Endothelial cell of umbilical vein (primary cell): ENCODE data around the gene RNF40. TPM values are rescaled to one million over a fixed set of nuclear protein-coding genes. Genes with fewer than 3 reads are reported as not detected.

Experiments
- BruUV-seq: library from RNA; stranded (reverse); fragments of 400-500 nt; replicated peaks from 2 replicates; lab custom pipeline; 2021; lab: Mats Ljungman, UMichigan
- CTCF ChIA-PET: fragments of 300-600, 350-600 bp; sonication (Branson Sonifier 250); formaldehyde crosslinking; loops from one replicate; lab custom pipeline; 2021; ENCODE audit warnings: antibody characterized with exemption, inconsistent platforms; lab: Charles Lee
- POLR2A ChIA-PET: fragments of 300-600, 350-600 bp; sonication (Branson Sonifier 250); formaldehyde crosslinking; loops from one replicate; lab custom pipeline; 2021; ENCODE audit warnings: antibody characterized with exemption, inconsistent platforms; lab: Charles Lee
- DNase-seq: peaks from one replicate; pipeline ENCODE4 v3.0.0-alpha.2; 2011; ENCODE audit warnings: low read depth, low spot score
- FAIRE-seq: peaks from 2 replicates; lab custom pipeline; 2011; peaks lifted over from hg19 to GRCh38; lab: Jason Lieb, UNC
- H2AFZ ChIP-seq: 2 replicates; pipeline ENCODE4 v1.6.0; 2012; ENCODE audit warnings: low read depth, low read length, control low read depth, inconsistent platforms
- H3K27ac ChIP-seq: 2 replicates; pipeline ENCODE4 v1.5.1; 2011; ENCODE audit warnings: low read depth, mild to moderate bottlenecking, control low read depth, low read length, moderate library complexity; ENCODE audit not compliant: insufficient read depth
- H3K27me3 ChIP-seq, 2 experiments: 2 replicates each; pipeline versions ENCODE4 v1.6.0 to v1.6.1; 2011; ENCODE audit warnings: low read length in 2 of 2, mixed read lengths in 1 of 2; ENCODE audit not compliant: control insufficient read depth in 2 of 2, insufficient read depth in 2 of 2
- H3K36me3 ChIP-seq, 2 experiments: 2 replicates in 1 of 2; 3 replicates in 1 of 2; pipeline ENCODE4 v1.5.1; 2011; ENCODE audit warnings: low read length in 2 of 2, mild to moderate bottlenecking in 1 of 2, moderate library complexity in 1 of 2; ENCODE audit not compliant: control insufficient read depth in 2 of 2, insufficient read depth in 2 of 2; ENCODE audit errors: extremely low read depth in 1 of 2
- H3K4me1 ChIP-seq: 3 replicates; pipeline ENCODE4 v1.5.1; 2011; ENCODE audit warnings: mild to moderate bottlenecking, low read length; ENCODE audit not compliant: control insufficient read depth, insufficient read depth; ENCODE audit errors: extremely low read depth
- H3K4me2 ChIP-seq: 2 replicates; pipeline ENCODE4 v1.6.1; 2011; ENCODE audit warnings: low read length, control low read depth, mixed read lengths; ENCODE audit not compliant: insufficient read depth
- H3K4me3 ChIP-seq, 3 experiments: fragments of 200-600 bp in 1 of 3; sonication (generic), shearing (Covaris generic) in 1 of 3; replicated peaks in 1 of 3; 2 replicates each; pipeline ENCODE4 v1.5.1; 2011 to 2016; ENCODE audit warnings: control low read depth in 3 of 3, low read length in 3 of 3, mild to moderate bottlenecking in 2 of 3, inconsistent platforms in 1 of 3, low read depth in 1 of 3, moderate library complexity in 1 of 3; ENCODE audit not compliant: insufficient read depth in 1 of 3
- H3K79me2 ChIP-seq: 2 replicates; pipeline ENCODE4 v1.6.0; 2012; ENCODE audit warnings: low read length, inconsistent platforms; ENCODE audit not compliant: control insufficient read depth, insufficient read depth
- H3K9ac ChIP-seq: replicated peaks from 2 replicates; pipeline ENCODE3; 2011; ENCODE audit warnings: low read length, control low read depth; ENCODE audit not compliant: insufficient read depth; ENCODE audit errors: extremely low read depth
- H3K9me1 ChIP-seq: replicated peaks from 3 replicates; pipeline ENCODE4 v1.6.0; 2011; ENCODE audit warnings: mild to moderate bottlenecking, low read length; ENCODE audit not compliant: control insufficient read depth, insufficient read depth; ENCODE audit errors: extremely low read depth
- H3K9me3 ChIP-seq: replicated peaks from 2 replicates; pipeline ENCODE4 v1.5.1; 2012; ENCODE audit warnings: low read length, inconsistent platforms; ENCODE audit not compliant: control insufficient read depth, insufficient read depth
- H4K20me1 ChIP-seq: replicated peaks from 2 replicates; pipeline ENCODE3; 2011; ENCODE audit warnings: mild to moderate bottlenecking, low read length; ENCODE audit not compliant: control insufficient read depth, insufficient read depth; ENCODE audit errors: extremely low read depth
- EZH2 ChIP-seq: IDR thresholded peaks from 2 replicates; pipeline ENCODE4 v1.6.1; 2012; ENCODE audit warnings: borderline replicate concordance, low read depth, mild to moderate bottlenecking, moderate library complexity, low read length, inconsistent platforms; ENCODE audit not compliant: severe bottlenecking
- FOS ChIP-seq: IDR thresholded peaks from 2 replicates; pipeline ENCODE4 v1.6.1; 2011; ENCODE audit warnings: mild to moderate bottlenecking, low read length, moderate library complexity, borderline replicate concordance; ENCODE audit not compliant: insufficient read depth
- GATA2 ChIP-seq: IDR thresholded peaks from 2 replicates; pipeline ENCODE4 v1.7.0; 2011; ENCODE audit warnings: low read depth, mild to moderate bottlenecking, moderate library complexity, mixed read lengths, low read length; ENCODE audit not compliant: insufficient read length, insufficient read depth
- JUN ChIP-seq: IDR thresholded peaks from 2 replicates; pipeline ENCODE4 v1.6.1; 2011; ENCODE audit warnings: borderline replicate concordance, low read depth; ENCODE audit not compliant: insufficient read length, insufficient read depth
- MYC ChIP-seq: IDR thresholded peaks from one replicate; pipeline ENCODE4 v1.6.1; 2011; ENCODE audit warnings: mild to moderate bottlenecking, low read depth, low read length
- POLR2A ChIP-seq: IDR thresholded peaks from 2 replicates; pipeline ENCODE4 v1.6.1; 2012; ENCODE audit warnings: low read depth, mild to moderate bottlenecking, control low read depth, low read length
- POLR2AphosphoS5 ChIP-seq: IDR thresholded peaks from 2 replicates; pipeline ENCODE4 v1.6.1; 2012; ENCODE audit warnings: low read depth, mild to moderate bottlenecking, control low read depth, low read length, moderate library complexity; ENCODE audit not compliant: insufficient read depth
- dilution Hi-C: fragments of 300-500 bp; cut with MboI; formaldehyde crosslinking; loops from one replicate; pipeline ENCODE4 v1.15.0; 2019; ENCODE audit warnings: low sequenced_read_pairs; ENCODE audit not compliant: extremely low pct_ligation_motif_present
- intact Hi-C: fragments of 100-400 bp; cut with micrococcal nuclease; formaldehyde crosslinking; loops from one replicate; pipeline ENCODE4 v1.10.0; 2022
- polyA plus RNA-seq, 4 experiments: library from polyadenylated mRNA; depleted of rRNA in 3 of 4; stranded (reverse) in 3 of 4; unstranded in 1 of 4; fragments of >200 nt; gene quantifications; 2 replicates each; pipeline versions ENCODE4 v1.2.1 to v1.2.3, GENCODE V29; 2011 to 2012; ENCODE audit warnings: missing spikeins in 1 of 4
- total RNA-seq: library from RNA; stranded (reverse); gene quantifications from 2 replicates; pipeline ENCODE4 v1.2.3, GENCODE V29; 2021
- TF ChIP-seq, protein P1 (sequence below): IDR thresholded peaks from 2 replicates; pipeline ENCODE4 v1.6.1; 2011; ENCODE audit not compliant: insufficient read depth, insufficient read length
- TF ChIP-seq, protein P2 (sequence below), 2 donors: IDR thresholded peaks; 1 replicate in 1 of 2; 2 replicates in 1 of 2; pipeline ENCODE4 v1.5.1; 2011; ENCODE audit warnings: low read length in 2 of 2, mild to moderate bottlenecking in 2 of 2, moderate library complexity in 2 of 2, control low read depth in 1 of 2, inconsistent platforms in 1 of 2, low read depth in 1 of 2; ENCODE audit not compliant: insufficient read depth in 1 of 2; ENCODE audit errors: extremely low read depth in 1 of 2

RNF40 gene
- total and polyA plus RNA-seq, 2 donors (not counting 3 experiments of a cell fraction or from before 2014, with no cell fraction given): 60.5 to 102 TPM

- no peak overlapping the region for H3K27ac ChIP-seq
- DNase-seq: no peak
- dilution Hi-C loops (no loop called here), intact Hi-C loops (no loop called here)
- no peaks in the 10 kb centered on the region for H4K20me1 ChIP-seq
- no peaks in the 10 kb centered on the region for H3K4me1 ChIP-seq
- no peaks in the 10 kb centered on the region for H3K79me2 ChIP-seq
- POLR2A ChIA-PET: no interaction called here
- no peaks in the 10 kb centered on the region for H3K9me1 ChIP-seq
- no TSS peak for BruUV-seq
- no peak for FAIRE-seq
- no peaks in the 10 kb centered on the region for H3K36me3 ChIP-seq
- CTCF ChIA-PET: no interaction called here
- H3K9ac ChIP-seq: no peak overlapping the region
- no peak overlapping the region for H3K4me3 ChIP-seq
- H3K9me3 ChIP-seq: no peaks in the 10 kb centered on the region
- no peak overlapping the region for H3K4me2 ChIP-seq
- no peaks in the 10 kb centered on the region for H3K27me3 ChIP-seq
- no peak for TF ChIP-seq FOS
- TF ChIP-seq POLR2A: no peak
- TF ChIP-seq POLR2AphosphoS5: no peak
- no peak for TF ChIP-seq JUN
- TF ChIP-seq, protein P1, sequence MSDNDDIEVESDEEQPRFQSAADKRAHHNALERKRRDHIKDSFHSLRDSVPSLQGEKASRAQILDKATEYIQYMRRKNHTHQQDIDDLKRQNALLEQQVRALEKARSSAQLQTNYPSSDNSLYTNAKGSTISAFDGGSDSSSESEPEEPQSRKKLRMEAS: no peak
- no peak for TF ChIP-seq EZH2
- TF ChIP-seq, protein P2, sequence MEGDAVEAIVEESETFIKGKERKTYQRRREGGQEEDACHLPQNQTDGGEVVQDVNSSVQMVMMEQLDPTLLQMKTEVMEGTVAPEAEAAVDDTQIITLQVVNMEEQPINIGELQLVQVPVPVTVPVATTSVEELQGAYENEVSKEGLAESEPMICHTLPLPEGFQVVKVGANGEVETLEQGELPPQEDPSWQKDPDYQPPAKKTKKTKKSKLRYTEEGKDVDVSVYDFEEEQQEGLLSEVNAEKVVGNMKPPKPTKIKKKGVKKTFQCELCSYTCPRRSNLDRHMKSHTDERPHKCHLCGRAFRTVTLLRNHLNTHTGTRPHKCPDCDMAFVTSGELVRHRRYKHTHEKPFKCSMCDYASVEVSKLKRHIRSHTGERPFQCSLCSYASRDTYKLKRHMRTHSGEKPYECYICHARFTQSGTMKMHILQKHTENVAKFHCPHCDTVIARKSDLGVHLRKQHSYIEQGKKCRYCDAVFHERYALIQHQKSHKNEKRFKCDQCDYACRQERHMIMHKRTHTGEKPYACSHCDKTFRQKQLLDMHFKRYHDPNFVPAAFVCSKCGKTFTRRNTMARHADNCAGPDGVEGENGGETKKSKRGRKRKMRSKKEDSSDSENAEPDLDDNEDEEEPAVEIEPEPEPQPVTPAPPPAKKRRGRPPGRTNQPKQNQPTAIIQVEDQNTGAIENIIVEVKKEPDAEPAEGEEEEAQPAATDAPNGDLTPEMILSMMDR (IDR thresholded peaks at IDR 0.05; ENCODE audit: extremely low read depth in 1 of 2, insufficient read depth in 1 of 2, low read depth in 1 of 2, low read length in 2 of 2): no peak
- no peak for TF ChIP-seq MYC
- TF ChIP-seq GATA2: no peak
- no peak overlapping the region for H2AFZ ChIP-seq
These were observed 32.5 kb downstream of the RNF40 start for GRCh38 chr16:30794634-30795033.
